MCF 10A (cell line): Measurements from ENCODE around the gene MARK3. TPM values are rescaled to one million over a fixed set of nuclear protein-coding genes. Genes with fewer than 3 reads are reported as not detected.

ENCODE experiments used
- BruUV-seq: library from RNA; stranded (reverse); fragments of 400-500 nt; replicated peaks from 2 replicates; lab custom pipeline; 2021; lab: Mats Ljungman, UMichigan
- CTCF ChIA-PET: fragments of 300-600 bp; sonication (Branson Sonifier 250); formaldehyde crosslinking; extraction: SDS; loops from one replicate; lab custom pipeline; 2021; ENCODE audit warnings: antibody characterized with exemption, inconsistent platforms; lab: Yijun Ruan, JAX
- POLR2A ChIA-PET: fragments of 300-600, 350-650 bp; sonication (Branson Sonifier 250); formaldehyde crosslinking; extraction: SDS; loops from one replicate; lab custom pipeline; 2020; ENCODE audit warnings: antibody characterized with exemption, inconsistent platforms; lab: Yijun Ruan, JAX
- DNase-seq: peaks from one replicate; pipeline ENCODE4 v3.0.0-alpha.2; 2018; ENCODE audit not compliant: unreplicated experiment
- H3K27ac Mint-ChIP-seq: one replicate; pipeline ENCODE4 v1.8.0; 2022; ENCODE audit warnings: mild to moderate bottlenecking, low read depth, mixed read lengths; ENCODE audit not compliant: unreplicated experiment
- H3K27me3 Mint-ChIP-seq: one replicate; pipeline ENCODE4 v1.8.0; 2022; ENCODE audit warnings: mixed read lengths; ENCODE audit not compliant: insufficient read depth, unreplicated experiment
- H3K36me3 Mint-ChIP-seq: one replicate; pipeline ENCODE4 v1.8.0; 2022; ENCODE audit warnings: mild to moderate bottlenecking, moderate library complexity, mixed read lengths; ENCODE audit not compliant: insufficient read depth, unreplicated experiment
- H3K4me1 Mint-ChIP-seq: one replicate; pipeline ENCODE4 v1.8.0; 2022; ENCODE audit warnings: mixed read lengths; ENCODE audit not compliant: insufficient read depth, unreplicated experiment
- H3K4me3 Mint-ChIP-seq: one replicate; pipeline ENCODE4 v1.8.0; 2022; ENCODE audit warnings: mild to moderate bottlenecking, moderate library complexity, mixed read lengths; ENCODE audit not compliant: unreplicated experiment
- H3K9me3 Mint-ChIP-seq: one replicate; pipeline ENCODE4 v1.8.0; 2022; ENCODE audit warnings: mixed read lengths; ENCODE audit not compliant: unreplicated experiment
- intact Hi-C: fragments of 100-400 bp; cut with micrococcal nuclease; formaldehyde crosslinking; loops from 2 replicates; pipeline ENCODE4 v1.14.1; 2022
- total RNA-seq: library from RNA; stranded (reverse); gene quantifications from 2 replicates; pipeline ENCODE4 v1.2.3, GENCODE V29; 2022
- TF ChIP-seq, protein P1 (sequence below): fragments of 200-600 bp; IDR thresholded peaks from one replicate; pipeline ENCODE4 v1.8.0; 2022; ENCODE audit warnings: antibody characterized with exemption, mild to moderate bottlenecking; ENCODE audit not compliant: unreplicated experiment

Gene MARK3
- total RNA-seq, 1 experiment from 2014 or later, result 130 TPM

DNA sequence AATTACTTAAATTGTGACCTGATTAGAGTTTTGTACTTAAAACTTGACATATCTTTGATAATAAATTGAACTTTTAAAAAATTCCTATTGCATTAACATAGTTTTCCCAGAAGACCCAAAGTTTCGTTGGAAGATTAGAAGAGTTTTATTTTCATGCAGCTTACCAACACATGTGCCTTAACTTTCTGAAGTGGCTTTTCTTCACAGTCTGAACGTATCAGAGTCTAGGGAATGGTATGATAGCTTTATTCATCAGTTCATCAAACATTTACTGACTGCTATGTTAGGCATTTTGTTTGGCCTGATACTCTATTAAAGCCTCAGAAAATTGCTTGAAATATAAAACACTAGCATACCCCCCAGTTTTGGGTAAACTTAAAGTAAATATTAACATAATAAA, 65.2 kb downstream of the MARK3 start:
- no TSS peak for BruUV-seq
- Mint-ChIP-seq H3K9me3 (no peaks in the 10 kb centered on the region), H3K4me1 (peaks cover 18% of the 10 kb centered on the region), H3K4me3 (no peak overlapping the region), H3K27ac (no peak overlapping the region), H3K36me3 (peaks cover 33% of the 10 kb centered on the region), H3K27me3 (no peaks in the 10 kb centered on the region)
- TF ChIP-seq, protein P1, sequence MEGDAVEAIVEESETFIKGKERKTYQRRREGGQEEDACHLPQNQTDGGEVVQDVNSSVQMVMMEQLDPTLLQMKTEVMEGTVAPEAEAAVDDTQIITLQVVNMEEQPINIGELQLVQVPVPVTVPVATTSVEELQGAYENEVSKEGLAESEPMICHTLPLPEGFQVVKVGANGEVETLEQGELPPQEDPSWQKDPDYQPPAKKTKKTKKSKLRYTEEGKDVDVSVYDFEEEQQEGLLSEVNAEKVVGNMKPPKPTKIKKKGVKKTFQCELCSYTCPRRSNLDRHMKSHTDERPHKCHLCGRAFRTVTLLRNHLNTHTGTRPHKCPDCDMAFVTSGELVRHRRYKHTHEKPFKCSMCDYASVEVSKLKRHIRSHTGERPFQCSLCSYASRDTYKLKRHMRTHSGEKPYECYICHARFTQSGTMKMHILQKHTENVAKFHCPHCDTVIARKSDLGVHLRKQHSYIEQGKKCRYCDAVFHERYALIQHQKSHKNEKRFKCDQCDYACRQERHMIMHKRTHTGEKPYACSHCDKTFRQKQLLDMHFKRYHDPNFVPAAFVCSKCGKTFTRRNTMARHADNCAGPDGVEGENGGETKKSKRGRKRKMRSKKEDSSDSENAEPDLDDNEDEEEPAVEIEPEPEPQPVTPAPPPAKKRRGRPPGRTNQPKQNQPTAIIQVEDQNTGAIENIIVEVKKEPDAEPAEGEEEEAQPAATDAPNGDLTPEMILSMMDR, result no peak
- ChIA-PET CTCF (interaction anchor here (0.6 to 0.8 kb wide), 3 partner anchors 56 to 59 kb away, joined by 3 to 4 read pairs (median 3); no protein-coding TSS in a partner anchor), POLR2A (interaction anchor here (0.6 to 1.0 kb wide), 3 partner anchors 13 to 54 kb away, joined by 3 read pairs; no protein-coding TSS in a partner anchor)
- DNase-seq, result no peak
- intact Hi-C loops, result no loop called here

DNA sequence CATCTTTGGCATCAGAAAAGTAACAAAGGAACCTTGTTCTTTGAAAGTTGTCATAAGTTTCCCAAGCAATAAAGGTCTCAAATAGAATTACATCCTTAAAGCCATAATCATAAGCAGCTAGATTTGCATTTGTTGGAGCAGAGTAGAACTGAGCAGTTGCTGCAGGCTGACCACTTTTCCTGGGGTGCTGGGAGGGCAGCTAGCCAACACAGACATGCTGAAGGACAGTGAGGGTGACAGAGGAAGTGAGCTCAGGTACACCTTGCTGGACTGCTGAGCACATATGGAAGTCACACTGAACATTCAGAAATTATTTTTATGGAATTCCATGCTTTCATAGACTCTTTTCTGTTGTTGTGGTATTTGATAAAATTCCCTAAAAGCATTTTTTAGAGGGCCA, 66.2 kb downstream of the MARK3 start:
- ChIA-PET POLR2A (interaction anchor here (0.6 to 0.8 kb wide), 3 partner anchors 9 to 55 kb away, joined by 3 read pairs; no protein-coding TSS in a partner anchor), CTCF (interaction anchor here (0.5 to 0.9 kb wide), 2 partner anchors 36 to 58 kb away, joined by 3 read pairs; no protein-coding TSS in a partner anchor)
- intact Hi-C loops, result no loop called here
- Mint-ChIP-seq H3K27ac (no peak overlapping the region), H3K36me3 (peaks cover 41% of the 10 kb centered on the region), H3K4me1 (peaks cover 23% of the 10 kb centered on the region), H3K9me3 (no peaks in the 10 kb centered on the region), H3K27me3 (no peaks in the 10 kb centered on the region), H3K4me3 (no peak overlapping the region)
- TF ChIP-seq, protein P1, result no peak
- DNase-seq, result no peak
- BruUV-seq, result no TSS peak

- intact Hi-C loops, result no loop called here
- Mint-ChIP-seq H3K4me1 (peaks cover 9% of the 10 kb centered on the region), H3K36me3 (peaks cover 56% of the 10 kb centered on the region), H3K4me3 (no peak overlapping the region), H3K9me3 (no peaks in the 10 kb centered on the region), H3K27me3 (no peaks in the 10 kb centered on the region), H3K27ac (no peak overlapping the region)
- TF ChIP-seq, protein P1, result no peak
- no TSS peak for BruUV-seq
- ChIA-PET POLR2A (no interaction called here), CTCF (interaction anchor here (1.4 kb wide), 1 partner anchor 34 kb away, joined by 3 read pairs; no protein-coding TSS in a partner anchor)
- no peak for DNase-seq
Measured at GRCh38 chr14:103453791-103454190, 68.6 kb downstream of the MARK3 start.

GRCh38 chr14:103456167-103456835, 71.1 kb downstream of the MARK3 start:
- Mint-ChIP-seq H3K4me3 (no peak overlapping the region), H3K4me1 (peaks cover 9% of the 10 kb centered on the region), H3K27ac (no peak overlapping the region), H3K9me3 (no peaks in the 10 kb centered on the region), H3K36me3 (peaks cover 67% of the 10 kb centered on the region), H3K27me3 (no peaks in the 10 kb centered on the region)
- TF ChIP-seq, protein P1, result no peak
- no peak for DNase-seq
- ChIA-PET POLR2A (interaction anchor here (0.6 kb wide), 1 partner anchor 1223 kb away, joined by 3 read pairs; no protein-coding TSS in a partner anchor), CTCF (interaction anchor here (0.7 to 1.0 kb wide), 2 partner anchors 14 to 21 kb away, joined by 4 read pairs; no protein-coding TSS in a partner anchor)
- intact Hi-C loops, result no loop called here
- no TSS peak for BruUV-seq
